Measurements from ENCODE around the gene PRKN.

GRCh38 chr6:162721404-162721687 lies 6.2 kb downstream of the PRKN start:
- TF ChIP-seq, protein P1, sequence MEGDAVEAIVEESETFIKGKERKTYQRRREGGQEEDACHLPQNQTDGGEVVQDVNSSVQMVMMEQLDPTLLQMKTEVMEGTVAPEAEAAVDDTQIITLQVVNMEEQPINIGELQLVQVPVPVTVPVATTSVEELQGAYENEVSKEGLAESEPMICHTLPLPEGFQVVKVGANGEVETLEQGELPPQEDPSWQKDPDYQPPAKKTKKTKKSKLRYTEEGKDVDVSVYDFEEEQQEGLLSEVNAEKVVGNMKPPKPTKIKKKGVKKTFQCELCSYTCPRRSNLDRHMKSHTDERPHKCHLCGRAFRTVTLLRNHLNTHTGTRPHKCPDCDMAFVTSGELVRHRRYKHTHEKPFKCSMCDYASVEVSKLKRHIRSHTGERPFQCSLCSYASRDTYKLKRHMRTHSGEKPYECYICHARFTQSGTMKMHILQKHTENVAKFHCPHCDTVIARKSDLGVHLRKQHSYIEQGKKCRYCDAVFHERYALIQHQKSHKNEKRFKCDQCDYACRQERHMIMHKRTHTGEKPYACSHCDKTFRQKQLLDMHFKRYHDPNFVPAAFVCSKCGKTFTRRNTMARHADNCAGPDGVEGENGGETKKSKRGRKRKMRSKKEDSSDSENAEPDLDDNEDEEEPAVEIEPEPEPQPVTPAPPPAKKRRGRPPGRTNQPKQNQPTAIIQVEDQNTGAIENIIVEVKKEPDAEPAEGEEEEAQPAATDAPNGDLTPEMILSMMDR (IDR thresholded peaks at IDR 0.05; ENCODE audit: borderline replicate concordance, extremely low read depth, low read length, poor library complexity, severe bottlenecking) = no peak
- TF ChIP-seq EZH2 (IDR thresholded peaks at IDR 0.05; ENCODE audit: borderline replicate concordance, low read depth, low read length, severe bottlenecking) = no peak

Measured in DND-41 (cell line).